ENCODE data around the gene SMARCE1.
"Not testable (repeated sequence)": the region's sequence is repeated elsewhere in the genome, so short reads cannot be mapped to it uniquely, and the experiment has no call there.

The SMARCE1 gene

GRCh38 chr17:40586264-40586663 lies 61.4 kb downstream of the SMARCE1 start:
- H3K4me3 ChIP-seq (ENCODE audit: low read depth, low read length), result not testable (repeated sequence)

DNA sequence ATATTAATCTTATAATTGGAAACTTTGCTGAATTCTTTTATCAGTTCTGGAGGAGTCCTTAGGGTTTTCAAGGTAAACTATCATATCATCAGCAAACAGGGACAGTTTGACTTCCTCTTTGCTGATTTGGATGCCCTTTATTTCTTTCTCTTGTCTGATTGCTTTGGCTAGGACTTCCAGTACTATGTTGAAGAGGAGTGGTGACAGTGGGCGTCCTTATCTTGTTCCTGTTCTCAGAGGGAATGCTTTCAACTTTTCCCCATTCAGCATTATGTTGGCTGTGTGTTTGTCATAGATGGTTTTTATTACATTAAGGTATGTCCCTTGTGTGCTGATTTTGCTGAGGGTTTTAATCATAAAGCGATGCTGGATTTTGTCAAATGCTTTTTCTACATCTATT lies 62.7 kb downstream of the SMARCE1 start:
- H3K4me3 ChIP-seq (ENCODE audit: low read depth, low read length), result not testable (repeated sequence)

DNA sequence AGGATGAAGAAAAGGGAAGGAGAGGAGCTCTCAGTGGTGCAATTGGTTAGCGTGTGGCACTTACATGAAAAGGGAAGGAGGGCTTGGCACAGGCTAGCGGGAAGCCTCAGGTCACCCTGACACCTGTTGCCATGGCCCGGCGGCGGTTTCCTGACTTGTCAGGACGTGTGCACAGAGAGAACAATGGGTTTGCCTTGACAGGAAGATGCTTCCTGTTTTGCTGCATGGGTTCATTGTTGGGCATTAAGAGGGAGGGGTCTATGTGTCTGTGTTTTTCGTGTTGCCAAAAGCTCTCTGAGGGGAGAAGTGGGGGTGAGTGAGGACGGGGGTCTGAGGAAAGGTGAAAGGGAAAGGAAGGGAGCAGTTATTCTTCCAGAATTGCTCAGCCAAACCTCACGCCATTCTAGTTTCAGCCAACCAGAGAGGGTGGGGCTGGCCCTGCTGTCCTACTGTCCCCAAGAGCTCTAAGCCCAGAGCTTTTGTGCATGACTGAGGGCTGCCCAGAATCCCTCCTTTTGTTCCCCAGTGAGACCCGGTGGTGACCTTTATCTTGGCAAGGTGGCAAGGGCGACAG lies 65.2 kb downstream of the SMARCE1 start:
- no peak overlapping the region for H3K4me3 ChIP-seq (ENCODE audit: low read depth, low read length)

DNA sequence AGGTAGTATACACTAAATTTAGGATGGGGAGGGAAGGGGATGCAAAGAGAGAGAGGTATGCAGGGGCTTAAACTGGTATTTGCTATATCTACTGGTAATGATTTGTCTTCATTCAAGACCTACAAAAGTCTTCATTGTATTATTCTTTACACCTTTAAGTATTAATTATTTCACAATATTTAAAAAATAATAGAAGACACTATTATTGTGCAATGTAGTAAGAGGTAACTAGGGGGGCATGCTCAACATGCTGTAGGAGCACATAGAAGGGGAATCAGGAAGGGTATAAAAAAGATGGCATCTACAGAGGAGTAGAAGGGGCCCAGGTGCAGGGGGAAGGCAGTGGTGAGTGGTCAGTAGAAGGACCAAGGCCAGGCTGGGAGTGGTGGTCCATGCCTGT lies 67.5 kb downstream of the SMARCE1 start:
- no peak overlapping the region for H3K4me3 ChIP-seq (ENCODE audit: low read depth, low read length)

- no peak overlapping the region for H3K4me3 ChIP-seq (ENCODE audit: low read depth, low read length)
These were observed 68.1 kb downstream of the SMARCE1 start for GRCh38 chr17:40579471-40579870.

GRCh38 chr17:40577611-40578065 lies 70.0 kb downstream of the SMARCE1 start:
- no peak overlapping the region for H3K4me3 ChIP-seq (ENCODE audit: low read depth, low read length)

- H3K4me3 ChIP-seq (ENCODE audit: low read depth, low read length), result no peak overlapping the region
These were observed 71.4 kb downstream of the SMARCE1 start for GRCh38 chr17:40576113-40576740.
